NT2/D1 (cell line): ENCODE results near the gene SYNGR1.

Experiments
- YY1 ChIP-seq: IDR thresholded peaks from 2 replicates; pipeline ENCODE4 v1.6.1; 2011; ENCODE audit not compliant: insufficient read length, insufficient read depth
- ZNF274 ChIP-seq: IDR thresholded peaks from 2 replicates; pipeline ENCODE4 v1.6.1; 2011; ENCODE audit warnings: mild to moderate bottlenecking, low read depth, low read length

DNA sequence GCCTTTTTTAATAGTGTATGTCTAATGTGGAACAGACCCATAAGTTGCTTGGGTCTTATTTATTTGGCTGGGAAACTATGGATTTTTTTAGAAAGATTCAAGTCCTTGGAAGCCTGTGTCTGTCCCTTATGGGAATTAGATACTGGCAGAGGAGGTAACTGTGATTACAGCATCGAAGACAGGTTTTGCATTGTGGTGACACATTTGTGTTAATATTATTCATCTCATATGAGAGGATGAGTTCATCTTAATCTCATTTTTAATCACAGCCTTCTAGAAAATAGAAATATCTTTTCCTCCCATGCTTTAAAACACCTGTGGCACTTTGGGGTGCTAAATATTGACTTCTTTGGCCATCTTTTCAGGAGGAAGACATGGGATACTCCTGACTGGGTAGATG is 59.0 kb downstream of the SYNGR1 start:
- TF ChIP-seq ZNF274 (no peak), YY1 (no peak)
